Hippocampal formation (tissue), 2 donors: ENCODE results near the gene ITCH.
"Not testable (repeated sequence)": the region's sequence is repeated elsewhere in the genome, so short reads cannot be mapped to it uniquely, and the experiment has no call there.

Experiments
- DNase-seq, 2 donors: peaks; one replicate each; lab custom pipeline; 2025; lab: John Stamatoyannopoulos, UW

Gene ITCH

GRCh38 chr20:34363062-34363464 is at the start of gene ITCH:
Gene ITCH (plus strand): TSS chr20:34363273. CDS start chr20:34393812, 30,539 bp downstream.
- DNase-seq: peak; percentile 94

- DNase-seq: no peak
These were observed 47.8 kb upstream of the ITCH start for GRCh38 chr20:34315236-34315635.

- DNase-seq: no peak
These were observed 46.8 kb upstream of the ITCH start for GRCh38 chr20:34316196-34316814.

DNA sequence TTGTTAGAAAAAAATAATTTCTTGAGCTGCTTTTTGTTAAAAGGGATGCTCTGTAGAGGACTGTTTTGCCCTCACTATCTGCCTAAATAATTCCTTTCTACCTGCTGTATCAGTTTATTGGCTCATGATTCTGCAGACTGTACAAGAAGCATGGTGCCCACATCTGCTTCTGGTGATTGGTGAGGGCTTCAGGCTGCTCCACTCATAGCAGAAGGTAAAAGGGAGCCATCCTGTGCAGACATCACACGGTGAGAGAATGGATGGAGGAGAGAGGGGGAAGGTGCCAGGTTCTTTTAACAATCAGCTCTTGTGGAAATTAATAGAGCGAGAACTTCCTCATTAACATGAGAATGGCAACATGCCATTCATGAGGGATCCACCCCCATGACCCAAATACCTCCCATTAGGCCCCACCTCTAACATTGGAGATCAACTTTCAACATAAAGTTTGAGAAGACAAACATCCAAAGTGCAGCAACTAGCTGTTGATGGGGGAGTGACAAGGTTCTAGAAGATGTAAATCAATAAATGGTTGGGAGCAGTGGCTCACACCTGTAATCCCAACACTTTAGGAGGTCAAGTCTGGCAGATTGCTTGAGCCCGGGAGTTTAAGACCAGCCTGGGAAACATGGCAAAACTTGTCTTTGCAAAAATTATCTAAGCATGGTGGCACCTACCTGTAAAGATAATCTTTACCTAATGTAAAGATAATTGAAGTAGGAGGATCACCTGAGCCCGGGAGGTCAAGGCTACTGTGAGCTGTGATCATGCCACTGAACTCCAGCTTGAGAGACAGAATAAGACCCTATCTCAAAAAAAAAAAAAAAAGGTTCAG is 44.2 kb upstream of the ITCH start:
- DNase-seq: no peak

DNA sequence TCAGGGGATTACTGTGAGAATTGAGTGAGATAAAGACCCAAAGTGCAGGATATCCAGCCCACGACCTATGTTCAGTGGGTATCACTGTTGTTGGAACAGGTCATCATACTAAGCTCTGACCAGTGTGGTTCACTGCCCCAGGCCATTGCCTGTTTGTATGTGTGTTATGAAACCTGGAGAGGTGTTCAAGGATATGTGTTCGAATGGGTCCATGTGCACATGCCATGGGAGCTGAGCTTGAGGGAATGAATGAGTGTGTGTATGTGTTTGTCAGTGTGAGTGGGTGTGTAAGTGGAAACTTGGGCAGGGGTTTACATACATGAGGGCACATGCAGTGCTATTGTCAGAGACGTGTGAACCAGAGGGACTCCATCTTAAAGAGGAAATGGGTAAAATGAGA is 42.2 kb upstream of the ITCH start:
- DNase-seq: no peak

GRCh38 chr20:34322267-34323105 is 40.6 kb upstream of the ITCH start:
- no peak for DNase-seq

DNA sequence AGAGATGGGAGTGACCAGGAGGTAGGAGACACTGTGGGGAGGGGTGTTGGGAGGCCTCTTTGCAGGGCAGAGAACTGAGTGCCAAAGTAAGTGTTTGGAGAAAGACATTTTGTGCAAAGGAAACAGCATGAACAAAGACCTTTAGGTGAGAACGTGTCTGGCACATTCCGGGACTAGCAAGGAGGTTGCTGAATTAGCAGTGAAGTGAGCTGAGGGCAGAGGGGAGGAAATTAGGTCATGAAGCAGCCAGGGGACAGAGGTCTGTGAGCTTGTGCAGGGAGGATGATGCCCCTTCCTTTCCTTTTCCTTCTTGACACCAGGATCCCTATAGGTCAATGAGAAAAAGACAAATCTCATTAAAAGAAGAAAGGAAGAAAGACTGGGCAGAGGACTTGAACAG is 38.5 kb upstream of the ITCH start:
- no peak for DNase-seq

DNA sequence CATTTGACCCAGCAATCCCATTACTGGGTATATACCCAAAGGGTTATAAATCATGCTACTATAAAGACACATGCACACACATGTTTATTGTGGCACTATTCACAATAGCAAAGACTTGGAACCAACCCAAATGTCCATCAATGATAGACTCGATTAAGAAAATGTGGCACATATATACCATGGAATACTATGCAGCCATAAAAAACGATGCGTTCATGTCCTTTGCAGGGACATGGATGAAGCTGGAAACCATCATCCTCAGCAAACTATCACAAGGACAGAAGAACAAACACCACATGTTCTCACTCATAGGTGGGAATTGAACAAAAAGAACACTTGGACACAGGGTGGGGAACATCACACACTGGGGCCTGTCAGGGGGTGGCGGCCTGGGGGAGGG is 34.9 kb upstream of the ITCH start:
- DNase-seq: not testable (repeated sequence)

GRCh38 chr20:34328928-34329677 is 34.0 kb upstream of the ITCH start:
- DNase-seq: no peak

- DNase-seq: not testable (repeated sequence)
These were observed 32.1 kb upstream of the ITCH start for GRCh38 chr20:34330861-34331544.

GRCh38 chr20:34331838-34332237 is 31.2 kb upstream of the ITCH start:
- DNase-seq: no peak

DNA sequence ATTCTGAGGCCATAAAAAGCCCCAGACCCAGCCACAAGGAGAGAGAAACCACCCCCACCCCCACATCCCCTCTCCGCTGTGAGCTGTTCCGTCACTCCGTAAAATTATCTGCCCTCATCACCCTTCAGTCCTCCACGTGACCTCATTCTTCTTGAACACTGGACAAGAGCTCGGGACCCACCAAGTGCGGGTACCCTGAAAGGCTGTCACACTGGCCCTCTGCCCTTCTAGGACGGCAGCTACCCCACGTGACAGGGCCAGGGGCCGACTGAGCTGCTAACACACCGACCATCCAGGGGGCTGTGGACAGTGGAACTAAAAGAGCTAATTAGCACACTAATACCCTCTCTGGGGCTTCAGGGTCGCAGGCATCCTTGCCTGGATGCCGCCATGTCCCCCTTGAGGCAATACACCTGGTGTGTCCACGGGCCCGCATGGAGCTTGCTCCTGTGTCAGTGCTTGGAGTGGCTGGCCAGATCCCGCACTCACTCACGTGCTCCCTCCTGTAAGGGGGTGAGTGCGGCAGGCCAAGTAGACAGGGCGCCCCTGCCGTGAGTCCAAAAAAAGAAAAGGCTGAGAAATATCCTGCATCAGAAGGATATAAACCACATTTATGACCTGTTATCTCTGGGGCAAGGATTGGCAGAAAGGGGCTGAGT is 30.7 kb upstream of the ITCH start:
- no peak for DNase-seq

- DNase-seq: no peak
These were observed 29.3 kb upstream of the ITCH start for GRCh38 chr20:34333786-34334185.

DNA sequence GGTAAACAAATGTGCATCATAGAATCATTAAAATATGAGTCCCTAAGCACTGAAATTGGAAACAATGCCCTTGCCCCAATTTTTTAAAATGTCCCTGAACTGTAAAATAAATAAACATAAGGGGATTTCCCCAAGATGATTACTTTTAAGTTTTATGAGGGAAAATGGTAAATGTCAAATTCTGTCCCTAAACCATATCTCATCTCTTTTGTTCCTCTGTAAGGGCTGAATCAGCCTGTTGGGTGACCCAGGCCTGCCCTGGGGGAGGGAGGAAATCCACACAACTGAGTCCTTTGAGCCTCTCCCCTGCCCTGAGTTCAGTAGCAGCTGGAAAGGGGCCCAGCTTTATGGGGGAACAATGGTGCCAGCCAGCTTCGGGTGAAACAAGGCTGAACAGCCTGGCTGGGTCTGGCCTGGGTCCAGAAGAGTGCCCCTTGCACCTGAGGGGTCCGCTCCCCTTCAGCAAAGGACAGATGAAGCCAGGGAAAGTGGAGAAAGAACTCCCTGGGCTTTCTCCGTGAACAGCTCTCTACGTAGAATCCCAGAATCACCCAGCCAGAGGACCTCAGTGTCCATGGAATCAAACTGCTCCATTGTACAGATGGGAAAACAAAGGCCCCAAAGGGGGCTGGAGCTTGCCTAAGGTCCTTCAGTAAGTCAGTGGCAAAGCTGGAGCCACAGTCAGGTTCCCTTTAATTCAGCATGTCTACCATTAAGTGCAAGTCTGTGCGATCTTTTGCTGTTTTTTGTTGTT is 28.2 kb upstream of the ITCH start:
- DNase-seq: peak; percentile 88 to 94

DNA sequence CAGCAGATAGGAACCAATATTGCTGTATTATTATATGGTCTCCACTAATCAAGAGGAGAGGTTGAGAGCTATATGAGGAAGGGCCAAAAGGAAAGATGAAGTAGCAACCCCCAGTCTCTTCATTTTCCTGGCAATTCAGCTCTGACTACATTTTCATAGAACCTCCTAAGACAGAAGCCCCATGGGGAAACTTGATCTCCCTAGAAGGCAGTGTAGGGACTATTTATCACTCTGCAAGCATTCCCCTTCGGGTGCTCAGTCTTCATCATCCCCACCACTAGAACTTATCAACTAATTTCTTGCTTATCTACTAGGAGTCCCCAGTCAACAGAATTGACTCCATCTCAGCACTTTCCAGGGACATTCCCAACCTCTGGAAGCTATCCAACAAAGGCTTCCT is 25.5 kb upstream of the ITCH start:
- DNase-seq: no peak

- DNase-seq: no peak
These were observed 24.9 kb upstream of the ITCH start for GRCh38 chr20:34337982-34338726.

- DNase-seq: not testable (repeated sequence)
These were observed 22.3 kb upstream of the ITCH start for GRCh38 chr20:34340726-34341125.

DNA sequence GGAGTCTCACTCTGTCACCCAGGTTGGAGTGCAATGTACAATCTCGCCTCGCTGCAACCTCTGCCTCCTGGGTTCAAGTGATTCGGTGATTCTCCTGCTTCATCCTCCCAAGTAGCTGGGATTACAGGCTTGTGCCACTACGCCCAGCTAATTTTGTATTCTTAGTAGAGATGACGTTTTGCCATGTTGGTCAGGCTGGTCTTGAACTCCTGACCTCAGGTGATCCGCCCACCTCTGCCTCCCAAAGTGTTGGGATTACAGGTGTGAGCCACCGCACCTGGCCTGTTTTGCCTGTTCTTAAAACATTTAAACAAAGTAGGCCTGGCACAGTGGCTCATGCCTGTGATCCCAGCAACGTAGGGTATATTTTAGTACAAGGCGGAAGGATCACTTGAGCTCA is 21.9 kb upstream of the ITCH start:
- not testable (repeated sequence) for DNase-seq
